ENCODE measurements around the gene DCAF11.

DCAF11 gene

GRCh38 chr14:24069411-24069735 is 45.2 kb upstream of the DCAF11 start:
- Histone ChIP-seq H3F3A (ENCODE audit: insufficient read depth, low read length) (no peaks in the 10 kb centered on the region), H3K9ac (ENCODE audit: low read length) (no peak overlapping the region)
- TF ChIP-seq EZH2 (IDR thresholded peaks at IDR 0.05; ENCODE audit: borderline replicate concordance, low read length) (no peak), CTCF (IDR thresholded peaks at IDR 0.05; ENCODE audit: low read length) (no peak)

GRCh38 chr14:24070285-24071143 is 44.1 kb upstream of the DCAF11 start:
- Histone ChIP-seq H3K4me3 (ENCODE audit: low read depth, low read length, poor library complexity, severe bottlenecking) (no peak overlapping the region), H3F3A (ENCODE audit: insufficient read depth, low read length) (no peaks in the 10 kb centered on the region), H3K9me2 (ENCODE audit: low read depth, low read length) (no peaks in the 10 kb centered on the region), H3K9ac (ENCODE audit: low read length) (no peak overlapping the region), H4K20me1 (ENCODE audit: insufficient read depth, low read length) (no peaks in the 10 kb centered on the region), H3K4me2 (ENCODE audit: low read length) (no peak overlapping the region), H3K4me1 (ENCODE audit: insufficient read depth, low read length, severe bottlenecking) (peaks cover 4% of the 10 kb centered on the region), H3K36me3 (ENCODE audit: insufficient read depth, low read length) (no peaks in the 10 kb centered on the region), H2AFZ (ENCODE audit: low read length) (no peak overlapping the region), H3K27me3 (ENCODE audit: insufficient read depth, low read length) (peaks cover 15% of the 10 kb centered on the region; the same call in 1 of the 2 replicates), H3K27ac (ENCODE audit: low read depth, low read length, poor library complexity, severe bottlenecking) (no peak overlapping the region), H3K9me3 (ENCODE audit: low read length) (no peaks in the 10 kb centered on the region), H3K79me2 (ENCODE audit: insufficient read depth, low read length) (no peaks in the 10 kb centered on the region)
- no peak for TF ChIP-seq CTCF (IDR thresholded peaks at IDR 0.05; ENCODE audit: low read length)

More at GRCh38 chr14:24069411-24069735, 45.2 kb upstream of the DCAF11 start:
- H3K9me3 ChIP-seq (ENCODE audit: low read length): no peaks in the 10 kb centered on the region
- H4K20me1 ChIP-seq (ENCODE audit: insufficient read depth, low read length): no peaks in the 10 kb centered on the region
- H2AFZ ChIP-seq (ENCODE audit: low read length): no peak overlapping the region
- no peak overlapping the region for H3K4me3 ChIP-seq (ENCODE audit: low read depth, low read length, poor library complexity, severe bottlenecking)
- no peak overlapping the region for H3K4me2 ChIP-seq (ENCODE audit: low read length)
- H3K36me3 ChIP-seq (ENCODE audit: insufficient read depth, low read length): no peaks in the 10 kb centered on the region
- no peak overlapping the region for H3K27ac ChIP-seq (ENCODE audit: low read depth, low read length, poor library complexity, severe bottlenecking)
- H3K9me2 ChIP-seq (ENCODE audit: low read depth, low read length): no peaks in the 10 kb centered on the region
- H3K27me3 ChIP-seq (ENCODE audit: insufficient read depth, low read length): peaks cover 15% of the 10 kb centered on the region; the same call in 1 of the 2 replicates
- no peaks in the 10 kb centered on the region for H3K4me1 ChIP-seq (ENCODE audit: insufficient read depth, low read length, severe bottlenecking)
- H3K79me2 ChIP-seq (ENCODE audit: insufficient read depth, low read length): no peaks in the 10 kb centered on the region

GRCh38 chr14:24071144-24071697 is 43.4 kb upstream of the DCAF11 start, which contains the start of gene CPNE6:
Gene CPNE6, plus strand, starts transcription at chr14:24071562. Its CDS starts 1,375 bp downstream, at chr14:24072937.
- Histone ChIP-seq H3F3A (ENCODE audit: insufficient read depth, low read length) (no peaks in the 10 kb centered on the region), H2AFZ (ENCODE audit: low read length) (no peak within 1 kb of the TSS), H4K20me1 (ENCODE audit: insufficient read depth, low read length) (no peaks in the 10 kb centered on the region), H3K9me2 (ENCODE audit: low read depth, low read length) (no peaks in the 10 kb centered on the region), H3K79me2 (ENCODE audit: insufficient read depth, low read length) (no peaks in the 10 kb centered on the region), H3K27ac (ENCODE audit: low read depth, low read length, poor library complexity, severe bottlenecking) (no peak within 1 kb of the TSS), H3K4me3 (ENCODE audit: low read depth, low read length, poor library complexity, severe bottlenecking) (no peak within 1 kb of the TSS), H3K4me1 (ENCODE audit: insufficient read depth, low read length, severe bottlenecking) (peaks cover 7% of the 10 kb centered on the region), H3K27me3 (ENCODE audit: insufficient read depth, low read length) (peaks cover 15% of the 10 kb centered on the region; the same call in 1 of the 2 replicates), H3K9ac (ENCODE audit: low read length) (no peak within 1 kb of the TSS), H3K4me2 (ENCODE audit: low read length) (no peak within 1 kb of the TSS), H3K9me3 (ENCODE audit: low read length) (no peaks in the 10 kb centered on the region), H3K36me3 (ENCODE audit: insufficient read depth, low read length) (no peaks in the 10 kb centered on the region)
- TF ChIP-seq CTCF (IDR thresholded peaks at IDR 0.05; ENCODE audit: low read length): no peak
- no peak for TF ChIP-seq EZH2 (IDR thresholded peaks at IDR 0.05; ENCODE audit: borderline replicate concordance, low read length)

Data from OCI-LY1 (cell line).